IPS-20b (cell line): ENCODE results near the gene GLOD5.

Experiments
- H3K27ac ChIP-seq: one replicate; pipeline ENCODE4 v1.5.1; 2013; ENCODE audit warnings: low read length
- H3K27me3 ChIP-seq: 2 replicates; pipeline ENCODE4 v1.6.1; 2013; ENCODE audit warnings: mild to moderate bottlenecking, low read length, inconsistent platforms; ENCODE audit not compliant: insufficient read depth
- H3K36me3 ChIP-seq: 2 replicates; pipeline ENCODE4 v1.6.1; 2013; ENCODE audit warnings: low read depth, mild to moderate bottlenecking, inconsistent platforms, low read length, moderate library complexity; ENCODE audit not compliant: insufficient read depth
- H3K4me1 ChIP-seq: 2 replicates; pipeline ENCODE4 v1.6.1; 2013; ENCODE audit warnings: mild to moderate bottlenecking, control low read depth, inconsistent platforms, low read length, moderate library complexity; ENCODE audit not compliant: insufficient read depth
- H3K4me3 ChIP-seq: 2 replicates; pipeline ENCODE4 v1.5.1; 2013; ENCODE audit warnings: mild to moderate bottlenecking, low read length, inconsistent platforms
- H3K9ac ChIP-seq: 2 replicates; pipeline ENCODE4 v1.6.1; 2013; ENCODE audit warnings: low read depth, mild to moderate bottlenecking, inconsistent platforms, low read length, moderate library complexity
- H3K9me3 ChIP-seq: 2 replicates; pipeline ENCODE4 v1.6.1; 2013; ENCODE audit warnings: mild to moderate bottlenecking, low read depth, low read length, inconsistent platforms; ENCODE audit not compliant: insufficient read depth

GLOD5 gene

DNA sequence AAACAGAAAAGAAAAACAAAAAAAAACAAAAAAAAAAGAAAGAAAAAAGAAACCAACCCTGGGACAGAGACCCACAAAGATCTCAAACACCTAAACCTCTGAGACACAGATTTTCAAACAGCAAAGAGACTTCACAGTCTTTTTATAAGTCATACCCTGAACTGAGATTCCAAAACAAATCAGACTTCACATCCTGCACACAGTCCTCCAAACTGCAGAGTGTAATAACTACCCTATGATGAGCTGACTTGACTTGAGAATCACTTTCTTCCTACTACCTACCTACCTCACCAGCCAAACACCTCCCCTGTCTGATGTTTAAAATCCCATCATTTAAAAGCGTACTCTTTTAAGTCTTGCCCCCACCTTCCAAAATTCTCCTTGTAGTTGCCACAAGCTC is 25.2 kb upstream of the GLOD5 start:
- no peaks in the 10 kb centered on the region; the same call in 1 of the 2 replicates for H3K4me1 ChIP-seq
- H3K27ac ChIP-seq: no peak overlapping the region
- H3K9ac ChIP-seq: peak overlapping the region; percentile 15; the same call in 1 of the 2 replicates
- no peaks in the 10 kb centered on the region for H3K9me3 ChIP-seq
- H3K27me3 ChIP-seq: no peaks in the 10 kb centered on the region
- H3K4me3 ChIP-seq: peak overlapping the region; percentile 50; the same call in 1 of the 2 replicates
- no peaks in the 10 kb centered on the region for H3K36me3 ChIP-seq

GRCh38 chrX:48736878-48737212 is 24.7 kb upstream of the GLOD5 start:
- Histone ChIP-seq H3K9me3 (no peaks in the 10 kb centered on the region), H3K4me1 (no peaks in the 10 kb centered on the region; the same call in 1 of the 2 replicates), H3K4me3 (peak overlapping the region; percentile 50), H3K36me3 (no peaks in the 10 kb centered on the region), H3K9ac (peak overlapping the region; percentile 15; the same call in 1 of the 2 replicates), H3K27me3 (no peaks in the 10 kb centered on the region), H3K27ac (no peak overlapping the region)

DNA sequence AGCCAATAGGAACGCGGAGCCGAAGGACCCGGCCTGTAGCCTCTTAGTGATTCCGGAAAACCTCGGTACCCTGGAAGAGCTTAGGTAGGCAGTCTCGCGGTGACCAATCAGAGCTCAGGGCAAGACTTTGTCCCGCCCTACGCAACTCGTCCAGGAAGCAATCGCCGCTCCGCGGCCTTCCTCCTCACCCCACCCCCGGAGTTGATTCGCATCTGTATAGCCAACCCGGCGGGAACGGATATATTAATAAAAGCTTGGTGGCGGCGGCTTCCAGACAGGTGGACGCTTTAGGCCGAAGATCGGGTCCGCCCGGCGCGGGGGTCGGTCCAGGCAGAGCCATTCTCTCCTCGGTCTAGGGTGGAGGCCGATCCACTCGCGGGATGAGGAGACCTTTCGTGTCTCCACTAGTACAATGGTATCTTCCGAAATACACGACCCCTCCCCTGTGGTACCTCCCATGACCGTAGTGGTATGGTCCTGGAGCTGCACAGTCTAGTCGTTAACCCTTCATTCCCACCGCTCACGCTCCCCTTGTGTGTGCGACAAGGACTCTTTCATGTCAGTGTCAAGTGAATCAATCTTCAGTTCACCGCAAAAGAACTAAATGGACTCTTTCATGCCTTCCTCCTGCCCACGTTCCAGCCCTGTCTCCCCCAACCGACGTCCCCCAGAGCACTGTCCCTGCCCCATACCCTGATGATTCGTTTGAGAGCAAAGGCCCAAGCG is 24.2 kb upstream of the GLOD5 start:
- Histone ChIP-seq H3K36me3 (no peaks in the 10 kb centered on the region), H3K9ac (peak overlapping the region; percentile 79; the same call in 1 of the 2 replicates), H3K4me3 (peak overlapping the region; percentile 75), H3K27me3 (no peaks in the 10 kb centered on the region), H3K4me1 (no peaks in the 10 kb centered on the region; the same call in 1 of the 2 replicates), H3K9me3 (no peaks in the 10 kb centered on the region), H3K27ac (peak overlapping the region; percentile 53)

DNA sequence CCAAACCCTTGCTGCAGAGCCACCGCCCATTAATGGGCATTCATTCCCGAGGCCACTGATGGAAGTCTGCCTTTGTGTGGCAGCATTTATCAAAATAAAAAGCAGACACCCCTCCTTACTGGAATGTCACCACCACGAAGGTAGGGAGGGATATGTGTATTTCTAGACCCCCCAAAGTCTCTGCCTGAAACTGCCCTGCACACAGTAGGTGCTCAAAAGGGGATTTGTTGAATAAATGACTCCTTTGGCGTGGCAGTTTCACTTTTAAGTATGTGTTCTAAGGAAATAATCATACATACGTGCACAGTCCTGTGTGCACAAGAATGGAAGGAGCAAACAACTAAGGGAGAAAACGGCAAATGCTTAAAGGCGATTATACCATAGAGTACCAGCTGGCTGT is 23.6 kb upstream of the GLOD5 start:
- Histone ChIP-seq H3K4me3 (peak overlapping the region; percentile 75), H3K9ac (peak overlapping the region; percentile 79; the same call in 1 of the 2 replicates), H3K4me1 (no peaks in the 10 kb centered on the region; the same call in 1 of the 2 replicates), H3K27ac (peak overlapping the region; percentile 53), H3K36me3 (no peaks in the 10 kb centered on the region), H3K27me3 (no peaks in the 10 kb centered on the region), H3K9me3 (no peaks in the 10 kb centered on the region)

DNA sequence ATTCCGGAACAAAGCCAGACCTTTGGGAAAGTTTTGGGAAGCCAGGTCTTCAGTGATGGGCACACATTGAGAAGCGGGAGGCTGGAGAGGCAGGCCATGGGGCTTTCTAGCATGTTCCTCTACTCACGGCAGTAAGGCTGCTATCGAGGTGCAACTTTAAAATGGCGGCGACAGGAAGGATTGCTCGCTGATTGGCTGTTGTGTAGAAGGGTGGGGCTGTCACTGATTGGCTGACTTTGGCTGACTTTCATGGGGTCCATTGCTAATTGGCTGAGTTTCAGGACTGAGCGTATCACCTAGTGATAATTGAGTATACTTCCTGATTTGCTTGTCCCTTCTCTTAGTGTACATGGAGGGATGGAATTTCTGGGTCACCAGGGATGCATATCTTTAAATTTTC is 19.7 kb upstream of the GLOD5 start:
- Histone ChIP-seq H3K9me3 (no peaks in the 10 kb centered on the region), H3K36me3 (no peaks in the 10 kb centered on the region), H3K9ac (no peak overlapping the region), H3K27me3 (no peaks in the 10 kb centered on the region), H3K27ac (no peak overlapping the region), H3K4me3 (no peak overlapping the region), H3K4me1 (no peaks in the 10 kb centered on the region; the same call in 1 of the 2 replicates)

- Histone ChIP-seq H3K4me1 (no peaks in the 10 kb centered on the region), H3K36me3 (no peaks in the 10 kb centered on the region), H3K9me3 (no peaks in the 10 kb centered on the region), H3K9ac (no peak overlapping the region), H3K27ac (no peak overlapping the region), H3K4me3 (no peak overlapping the region), H3K27me3 (no peaks in the 10 kb centered on the region)
These were observed 16.3 kb upstream of the GLOD5 start for GRCh38 chrX:48745222-48745621.

DNA sequence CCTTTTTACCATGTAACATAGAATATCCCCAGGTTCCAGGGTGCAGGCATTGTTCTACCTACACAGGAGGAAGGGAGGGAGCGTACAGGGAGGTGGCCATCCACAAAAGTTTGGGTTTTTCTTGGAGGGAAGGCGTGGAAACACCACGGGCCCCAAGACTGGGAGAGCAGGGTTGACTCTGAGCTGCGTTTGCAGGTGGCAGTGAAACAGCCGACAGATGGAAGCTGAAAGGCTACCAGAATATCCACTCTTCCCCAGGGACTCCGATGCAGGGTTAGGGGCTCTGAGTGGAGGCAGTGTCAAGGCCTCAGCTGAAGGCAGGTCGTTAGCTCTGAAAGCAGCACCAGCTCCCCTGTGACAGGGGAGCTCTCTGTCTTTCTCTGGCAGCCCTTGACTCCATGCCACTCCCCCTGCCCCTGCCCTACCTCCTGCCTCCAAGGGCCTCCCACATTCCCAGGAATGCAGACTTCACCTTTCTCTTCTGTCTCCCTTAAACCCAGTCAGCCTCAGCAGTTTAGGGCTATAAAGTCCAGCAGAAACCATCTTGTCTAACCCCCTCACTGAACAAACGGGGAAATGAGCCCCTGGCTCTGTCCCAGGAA is 14.0 kb upstream of the GLOD5 start:
- Histone ChIP-seq H3K9me3 (no peaks in the 10 kb centered on the region), H3K27ac (no peak overlapping the region), H3K27me3 (no peaks in the 10 kb centered on the region), H3K4me1 (no peaks in the 10 kb centered on the region), H3K4me3 (no peak overlapping the region), H3K36me3 (no peaks in the 10 kb centered on the region), H3K9ac (no peak overlapping the region)

- H3K27me3 ChIP-seq: no peaks in the 10 kb centered on the region
- H3K27ac ChIP-seq: no peak overlapping the region
- no peaks in the 10 kb centered on the region for H3K4me1 ChIP-seq
- H3K4me3 ChIP-seq: no peak overlapping the region
- no peaks in the 10 kb centered on the region for H3K9me3 ChIP-seq
- H3K36me3 ChIP-seq: no peaks in the 10 kb centered on the region
- H3K9ac ChIP-seq: no peak overlapping the region
These were observed 12.4 kb upstream of the GLOD5 start for GRCh38 chrX:48749182-48749581.

DNA sequence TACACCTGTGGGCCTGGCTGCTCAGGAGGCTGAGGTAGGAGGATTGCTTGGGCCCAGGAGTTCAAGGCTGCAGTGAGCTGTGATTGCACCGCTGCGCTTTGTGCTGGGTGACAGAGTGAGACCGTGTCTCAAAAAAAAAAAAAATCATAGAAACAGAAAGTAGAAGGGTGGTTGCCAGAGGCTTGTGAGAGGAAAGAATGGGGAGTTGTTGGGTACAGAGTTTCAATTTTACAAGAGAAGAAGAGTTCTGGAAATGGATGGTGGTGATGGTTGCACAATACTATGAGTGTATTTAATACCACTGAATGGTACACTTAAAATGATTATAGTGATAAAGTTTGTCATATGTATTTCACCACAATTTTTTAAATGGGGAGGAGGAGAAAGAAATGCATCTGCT is 10.2 kb upstream of the GLOD5 start:
- H3K9me3 ChIP-seq: no peaks in the 10 kb centered on the region
- no peak overlapping the region for H3K9ac ChIP-seq
- H3K4me3 ChIP-seq: no peak overlapping the region
- no peaks in the 10 kb centered on the region for H3K36me3 ChIP-seq
- H3K27me3 ChIP-seq: no peaks in the 10 kb centered on the region
- no peaks in the 10 kb centered on the region for H3K4me1 ChIP-seq
- H3K27ac ChIP-seq: no peak overlapping the region

DNA sequence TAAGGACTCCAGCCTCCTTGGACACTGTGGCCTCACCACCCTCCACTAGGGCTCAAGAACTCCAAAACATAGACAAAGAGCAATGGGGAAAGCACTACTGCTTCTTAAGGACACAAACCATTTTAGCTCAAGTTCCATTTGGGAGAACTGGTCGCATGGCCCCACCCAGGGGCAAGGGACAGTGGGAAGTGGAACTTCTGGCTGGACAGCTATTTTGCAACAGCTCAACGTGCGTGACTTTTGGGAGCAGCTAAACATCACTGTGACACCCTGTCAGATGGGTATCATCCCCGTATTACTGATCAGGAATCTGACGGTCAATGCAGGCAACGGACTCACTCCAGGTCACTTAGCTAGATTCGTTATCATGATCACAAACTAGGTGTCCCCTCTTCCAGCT is 9.0 kb upstream of the GLOD5 start:
- H3K4me1 ChIP-seq: no peaks in the 10 kb centered on the region
- no peak overlapping the region for H3K9ac ChIP-seq
- no peaks in the 10 kb centered on the region for H3K36me3 ChIP-seq
- H3K27me3 ChIP-seq: no peaks in the 10 kb centered on the region
- no peak overlapping the region for H3K4me3 ChIP-seq
- no peaks in the 10 kb centered on the region for H3K9me3 ChIP-seq
- H3K27ac ChIP-seq: no peak overlapping the region

DNA sequence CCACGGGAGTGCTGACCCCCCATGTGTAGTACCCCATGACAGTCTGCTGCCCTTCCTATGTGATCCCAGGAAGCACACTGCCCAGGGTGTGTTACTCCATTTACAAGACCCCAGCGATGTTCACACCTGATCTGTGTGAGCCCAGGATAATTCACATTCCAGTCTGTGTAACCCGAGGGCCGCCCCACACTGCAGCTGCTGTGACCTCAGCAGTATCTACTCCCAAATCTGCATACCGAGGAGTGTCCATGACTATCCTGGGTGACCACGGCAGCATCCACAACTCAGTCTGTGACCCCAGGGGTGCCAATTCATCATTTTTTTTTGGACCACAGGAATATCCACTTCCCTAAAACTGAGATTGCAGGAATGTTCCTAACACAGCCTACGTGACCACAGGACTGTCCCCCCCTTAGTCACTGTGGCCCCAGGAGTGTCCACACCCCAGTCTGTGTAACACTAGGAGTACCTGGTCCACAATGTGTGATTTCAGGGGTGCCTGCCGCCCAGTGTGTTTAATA is 7.8 kb upstream of the GLOD5 start:
- Histone ChIP-seq H3K36me3 (no peaks in the 10 kb centered on the region), H3K9me3 (no peaks in the 10 kb centered on the region), H3K4me3 (no peak overlapping the region), H3K27me3 (no peaks in the 10 kb centered on the region), H3K27ac (no peak overlapping the region), H3K9ac (no peak overlapping the region), H3K4me1 (no peaks in the 10 kb centered on the region)

DNA sequence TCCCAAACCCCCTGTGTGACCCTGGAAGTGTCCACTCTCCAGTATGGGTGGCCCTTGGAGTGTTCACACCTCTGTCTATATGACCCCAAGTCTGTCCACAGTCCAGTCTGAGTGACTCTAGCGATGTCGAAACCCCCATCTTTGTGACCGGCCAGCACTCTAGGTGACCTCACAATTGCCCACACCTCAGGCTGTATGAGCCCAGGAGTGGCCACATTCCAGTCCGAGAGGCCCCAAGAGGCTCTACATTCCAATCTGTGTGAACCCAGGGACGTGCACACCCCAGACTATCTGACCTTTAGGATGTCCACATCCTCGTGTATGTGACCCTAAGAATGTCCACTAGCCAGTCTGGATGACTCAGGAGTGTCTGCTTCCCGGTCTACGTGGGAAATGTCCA is 7.3 kb upstream of the GLOD5 start:
- Histone ChIP-seq H3K4me3 (no peak overlapping the region), H3K27ac (no peak overlapping the region), H3K36me3 (no peaks in the 10 kb centered on the region), H3K27me3 (no peaks in the 10 kb centered on the region), H3K9ac (no peak overlapping the region), H3K9me3 (no peaks in the 10 kb centered on the region), H3K4me1 (no peaks in the 10 kb centered on the region)
